Measurements from ENCODE around the gene ARID3A.
A peak's percentile ranks its signal among the peaks of the same experiment; 100 is the strongest.

The ARID3A gene

DNA sequence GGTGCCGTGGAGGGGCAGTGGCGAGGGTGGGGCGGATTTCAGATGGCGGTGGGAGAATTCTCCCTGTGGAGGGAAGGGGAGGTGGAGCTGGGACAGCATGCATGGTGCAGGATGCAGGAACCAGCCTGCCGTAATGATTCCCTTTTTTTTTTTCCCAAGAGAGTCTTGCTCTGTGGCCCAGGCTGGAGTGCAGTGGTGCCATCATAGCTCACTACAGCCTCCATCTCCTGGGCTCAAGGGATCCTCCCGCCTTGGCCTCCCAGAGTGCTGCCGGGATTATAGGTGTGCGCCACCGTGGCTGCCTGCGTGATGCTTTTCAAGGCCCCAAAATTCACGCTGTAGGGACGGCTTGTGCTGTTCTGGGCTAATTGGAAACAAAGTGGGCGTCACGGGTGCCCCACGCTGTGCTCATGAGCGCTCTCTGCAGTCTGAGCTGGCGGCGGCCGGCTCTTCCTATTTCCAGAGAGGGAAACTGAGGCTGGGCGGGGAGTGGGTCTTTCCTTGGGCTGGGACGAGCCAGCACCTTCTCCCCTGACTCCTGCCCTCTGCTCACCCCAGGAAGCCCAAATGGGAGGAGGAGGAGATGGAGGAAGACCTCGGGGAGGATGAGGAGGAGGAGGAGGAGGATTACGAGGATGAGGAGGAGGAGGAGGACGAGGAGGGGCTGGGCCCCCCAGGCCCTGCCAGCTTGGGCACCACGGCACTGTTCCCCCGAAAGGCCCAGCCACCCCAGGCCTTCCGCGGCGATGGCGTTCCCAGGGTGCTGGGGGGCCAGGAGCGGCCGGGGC lies 6.2 kb downstream of the ARID3A start:
- no peak for DNase-seq (ENCODE audit: low read depth in 1 of 2, low spot score in 1 of 2)
- in situ Hi-C loops (cut with HindIII; ENCODE audit: low pct_unique_long_range_greater_than_20kb, low sequenced_read_pairs) = no loop called here
- no peak for TF ChIP-seq JUND (IDR thresholded peaks at IDR 0.05; ENCODE audit: low read depth)

- no peak for TF ChIP-seq JUND (IDR thresholded peaks at IDR 0.05; ENCODE audit: low read depth)
- in situ Hi-C loops (cut with HindIII; ENCODE audit: low pct_unique_long_range_greater_than_20kb, low sequenced_read_pairs) = no loop called here
- DNase-seq (ENCODE audit: low read depth in 1 of 2, low spot score in 1 of 2) = no peak
Measured at GRCh38 chr19:932648-933552, 7.1 kb downstream of the ARID3A start.

GRCh38 chr19:933553-933882 lies 7.7 kb downstream of the ARID3A start:
- in situ Hi-C loops (cut with HindIII; ENCODE audit: low pct_unique_long_range_greater_than_20kb, low sequenced_read_pairs) = no loop called here
- TF ChIP-seq JUND (IDR thresholded peaks at IDR 0.05; ENCODE audit: low read depth) = no peak
- DNase-seq (ENCODE audit: low read depth in 1 of 2, low spot score in 1 of 2) = no peak

DNA sequence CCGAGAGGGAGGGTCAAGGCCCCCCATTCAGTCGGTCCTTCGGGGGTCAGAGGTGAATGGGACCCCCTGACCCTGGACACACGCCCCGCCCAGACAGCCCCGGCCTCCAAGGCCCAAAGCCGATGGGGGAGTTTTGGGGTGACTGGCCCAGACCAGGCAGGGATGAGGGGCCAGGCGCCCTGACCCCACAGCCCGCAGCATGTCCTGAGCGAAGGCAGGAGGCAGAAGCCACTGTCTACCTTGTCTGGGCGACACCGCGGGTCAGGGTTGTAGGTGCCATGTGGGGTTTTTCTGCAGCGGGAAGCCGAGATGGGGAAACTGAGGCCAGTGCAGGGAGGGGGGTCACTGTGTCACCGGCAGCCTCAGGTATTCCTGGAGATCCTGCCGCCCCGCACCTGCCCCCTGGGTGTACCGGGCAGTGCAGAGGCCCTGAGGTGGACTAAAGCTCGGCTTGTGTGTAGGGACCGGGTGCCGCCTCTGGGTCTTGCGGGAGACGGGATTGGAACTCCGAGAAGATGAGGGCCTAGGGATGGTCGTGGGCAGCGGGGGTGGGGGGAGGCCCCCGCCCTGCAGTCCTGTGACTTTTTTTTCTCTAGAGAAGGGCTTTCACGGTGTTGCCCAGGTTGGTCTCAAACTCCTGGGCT lies 8.5 kb downstream of the ARID3A start:
- in situ Hi-C loops (cut with HindIII; ENCODE audit: low pct_unique_long_range_greater_than_20kb, low sequenced_read_pairs) = no loop called here
- no peak for DNase-seq (ENCODE audit: low read depth in 1 of 2, low spot score in 1 of 2)
- no peak for TF ChIP-seq JUND (IDR thresholded peaks at IDR 0.05; ENCODE audit: low read depth)

DNA sequence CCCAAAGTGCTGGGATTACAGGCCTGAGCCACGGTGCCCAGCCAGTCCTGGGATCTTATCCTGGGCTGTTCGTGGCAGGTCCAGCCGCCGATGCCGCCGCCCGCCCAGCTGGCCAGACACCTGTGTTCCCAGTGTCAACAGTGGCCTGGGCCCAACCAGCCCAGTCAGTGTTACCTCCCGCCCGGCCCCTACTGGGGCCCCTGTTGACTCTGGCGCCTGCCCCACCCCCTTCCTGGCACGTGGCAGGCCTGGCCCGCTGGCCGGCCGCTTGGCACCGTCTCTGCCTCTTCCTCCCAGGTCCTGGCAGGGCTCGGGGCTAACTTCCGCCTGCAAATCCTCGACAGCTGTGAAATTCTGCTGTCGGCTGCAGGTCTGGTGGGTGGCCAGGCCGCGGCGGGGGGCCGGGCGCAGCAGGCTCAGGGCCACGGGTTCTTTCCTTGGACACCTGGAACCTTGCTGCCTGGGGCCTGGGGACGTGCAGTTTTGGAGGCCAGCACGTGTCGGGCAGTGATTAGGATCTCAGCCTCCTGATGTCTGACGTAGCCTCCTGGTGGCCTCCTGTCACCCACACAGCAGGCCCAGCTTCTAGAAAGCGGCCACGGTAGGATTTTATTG lies 9.1 kb downstream of the ARID3A start:
- peak; percentile 80 to 93 for DNase-seq (ENCODE audit: low read depth in 1 of 2, low spot score in 1 of 2)
- in situ Hi-C loops (cut with HindIII; ENCODE audit: low pct_unique_long_range_greater_than_20kb, low sequenced_read_pairs) = no loop called here
- TF ChIP-seq JUND (IDR thresholded peaks at IDR 0.05; ENCODE audit: low read depth) = no peak

- DNase-seq (ENCODE audit: low read depth in 1 of 2, low spot score in 1 of 2) = no peak
- no peak for TF ChIP-seq JUND (IDR thresholded peaks at IDR 0.05; ENCODE audit: low read depth)
- in situ Hi-C loops (cut with HindIII; ENCODE audit: low pct_unique_long_range_greater_than_20kb, low sequenced_read_pairs) = no loop called here
Measured at GRCh38 chr19:936175-936546, 10.3 kb downstream of the ARID3A start.

GRCh38 chr19:937259-937694 lies 11.4 kb downstream of the ARID3A start:
- no peak for TF ChIP-seq JUND (IDR thresholded peaks at IDR 0.05; ENCODE audit: low read depth)
- in situ Hi-C loops (cut with HindIII; ENCODE audit: low pct_unique_long_range_greater_than_20kb, low sequenced_read_pairs) = no loop called here
- no peak for DNase-seq (ENCODE audit: low read depth in 1 of 2, low spot score in 1 of 2)

GRCh38 chr19:938233-938923 lies 12.5 kb downstream of the ARID3A start:
- no peak for DNase-seq (ENCODE audit: low read depth in 1 of 2, low spot score in 1 of 2)
- in situ Hi-C loops (cut with HindIII; ENCODE audit: low pct_unique_long_range_greater_than_20kb, low sequenced_read_pairs) = no loop called here
- no peak for TF ChIP-seq JUND (IDR thresholded peaks at IDR 0.05; ENCODE audit: low read depth)

DNA sequence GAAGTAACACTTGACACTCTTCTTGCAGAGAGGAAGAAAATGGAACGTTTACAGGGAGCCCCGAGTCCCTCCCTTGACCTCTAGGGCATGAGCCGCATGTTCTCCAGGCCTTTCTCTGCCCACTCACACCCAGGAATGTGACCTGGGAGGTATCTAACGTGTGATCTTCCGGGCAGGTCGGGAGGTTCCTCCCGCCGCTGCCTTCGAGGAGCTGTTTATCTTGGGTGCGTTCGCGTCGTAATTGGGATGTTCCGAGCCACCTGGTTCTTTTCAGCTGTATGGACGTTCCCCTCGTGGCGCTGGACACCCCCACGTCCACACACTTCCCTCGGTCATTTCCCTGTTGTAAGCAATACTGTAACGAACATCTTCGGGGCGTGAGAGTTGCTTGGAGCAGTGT lies 13.6 kb downstream of the ARID3A start:
- in situ Hi-C loops (cut with HindIII; ENCODE audit: low pct_unique_long_range_greater_than_20kb, low sequenced_read_pairs) = no loop called here
- no peak for TF ChIP-seq JUND (IDR thresholded peaks at IDR 0.05; ENCODE audit: low read depth)
- no peak for DNase-seq (ENCODE audit: low read depth in 1 of 2, low spot score in 1 of 2)

GRCh38 chr19:939922-940321 lies 14.1 kb downstream of the ARID3A start:
- no peak for DNase-seq (ENCODE audit: low read depth in 1 of 2, low spot score in 1 of 2)
- in situ Hi-C loops (cut with HindIII; ENCODE audit: low pct_unique_long_range_greater_than_20kb, low sequenced_read_pairs) = no loop called here
- TF ChIP-seq JUND (IDR thresholded peaks at IDR 0.05; ENCODE audit: low read depth) = no peak

DNA sequence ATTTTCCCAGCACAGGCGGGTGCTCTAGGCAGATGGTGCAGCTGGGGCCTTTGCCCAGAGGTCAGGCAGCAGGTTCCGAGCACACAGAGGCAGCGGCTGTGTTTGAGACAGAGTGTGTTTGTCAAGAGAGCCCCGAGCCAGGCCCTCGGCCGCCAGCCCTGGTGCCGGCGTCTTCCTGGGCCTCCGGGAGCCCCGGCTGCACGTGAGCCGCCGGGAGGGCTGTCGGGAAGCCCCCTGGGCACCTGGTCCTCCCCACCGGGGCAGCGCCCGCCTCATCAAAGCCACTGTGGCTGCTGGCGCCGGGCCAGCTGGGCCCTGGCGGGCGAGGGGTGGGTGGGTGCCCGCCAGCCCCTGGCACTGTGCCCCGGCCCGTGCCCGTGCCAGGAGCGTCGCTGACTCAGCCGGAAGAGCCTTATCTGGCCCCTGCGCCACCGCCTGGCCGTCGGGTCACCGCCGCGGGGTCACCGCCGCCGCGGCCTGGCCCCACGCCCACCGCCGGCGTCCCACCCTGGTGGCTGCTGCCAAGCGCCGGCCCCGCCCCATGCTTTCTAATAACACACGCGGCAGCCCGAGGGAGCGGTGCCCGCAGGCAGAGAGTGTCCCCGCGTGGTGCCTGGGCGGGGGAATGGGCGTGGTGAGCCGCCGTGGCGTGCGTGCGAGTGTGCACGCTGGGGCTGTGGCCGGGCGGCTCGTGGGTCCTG lies 14.9 kb downstream of the ARID3A start:
- no peak for TF ChIP-seq JUND (IDR thresholded peaks at IDR 0.05; ENCODE audit: low read depth)
- DNase-seq (ENCODE audit: low read depth in 1 of 2, low spot score in 1 of 2) = no peak
- in situ Hi-C loops (cut with HindIII; ENCODE audit: low pct_unique_long_range_greater_than_20kb, low sequenced_read_pairs) = no loop called here
